Spinal cord (tissue), 10 donors: Measurements from ENCODE around the gene ANXA2. TPM values are rescaled to one million over a fixed set of nuclear protein-coding genes. Genes with fewer than 3 reads are reported as not detected.
"Not testable (repeated sequence)": the region's sequence is repeated elsewhere in the genome, so short reads cannot be mapped to it uniquely, and the experiment has no call there.

Experiments used
- DNase-seq, 6 donors: peaks; one replicate each; pipeline versions ENCODE4 v3.0.0 to v3.0.0-alpha.2; 2013 to 2015; ENCODE audit warnings: low spot score in 6 of 6, low read depth in 4 of 6
- H3K27ac ChIP-seq: one replicate; pipeline ENCODE4 v1.5.1; 2013; ENCODE audit warnings: low read depth, low read length, control low read depth
- H3K27me3 ChIP-seq: one replicate; pipeline ENCODE4 v1.6.1; 2013; ENCODE audit warnings: low read length; ENCODE audit not compliant: control insufficient read depth, insufficient read depth
- H3K36me3 ChIP-seq: one replicate; pipeline ENCODE4 v1.6.1; 2013; ENCODE audit warnings: low read length; ENCODE audit not compliant: control insufficient read depth, insufficient read depth
- H3K4me1 ChIP-seq: one replicate; pipeline ENCODE4 v1.6.1; 2013; ENCODE audit warnings: low read length; ENCODE audit not compliant: control insufficient read depth, insufficient read depth
- H3K4me3 ChIP-seq: one replicate; pipeline ENCODE4 v1.5.1; 2013; ENCODE audit warnings: low read depth, low read length, control low read depth
- H3K9me3 ChIP-seq: one replicate; pipeline ENCODE4 v1.6.1; 2013; ENCODE audit warnings: low read length; ENCODE audit not compliant: control insufficient read depth, insufficient read depth
- WGBS: methylation state at CpG from one replicate; pipeline ENCODE4 v1.1.5; 2013; ENCODE audit warnings: missing lambda C conversion rate; ENCODE audit not compliant: insufficient coverage; 5-methylcytosine and 5-hydroxymethylcytosine counted together
- polyA plus RNA-seq, 2 donors: library from polyadenylated mRNA; unstranded; fragments of 120-200 nt; gene quantifications; one replicate each; pipeline ENCODE4 v1.2.1, GENCODE V29; 2013; ENCODE audit not compliant: insufficient read length in 2 of 2
- total RNA-seq, 2 donors: library from RNA; depleted of rRNA in 1 of 2; stranded (reverse); fragments of 120-200 nt in 1 of 2; fragments of >200 nt in 1 of 2; gene quantifications; one replicate each; pipeline versions ENCODE4 v1.2.3 to v1.2.4, GENCODE V29; 2013 to 2014
- donor health status: healthy.

ANXA2 gene
- total and polyA plus RNA-seq, 4 donors, result 119 to 1,008 (median 412) TPM

DNA sequence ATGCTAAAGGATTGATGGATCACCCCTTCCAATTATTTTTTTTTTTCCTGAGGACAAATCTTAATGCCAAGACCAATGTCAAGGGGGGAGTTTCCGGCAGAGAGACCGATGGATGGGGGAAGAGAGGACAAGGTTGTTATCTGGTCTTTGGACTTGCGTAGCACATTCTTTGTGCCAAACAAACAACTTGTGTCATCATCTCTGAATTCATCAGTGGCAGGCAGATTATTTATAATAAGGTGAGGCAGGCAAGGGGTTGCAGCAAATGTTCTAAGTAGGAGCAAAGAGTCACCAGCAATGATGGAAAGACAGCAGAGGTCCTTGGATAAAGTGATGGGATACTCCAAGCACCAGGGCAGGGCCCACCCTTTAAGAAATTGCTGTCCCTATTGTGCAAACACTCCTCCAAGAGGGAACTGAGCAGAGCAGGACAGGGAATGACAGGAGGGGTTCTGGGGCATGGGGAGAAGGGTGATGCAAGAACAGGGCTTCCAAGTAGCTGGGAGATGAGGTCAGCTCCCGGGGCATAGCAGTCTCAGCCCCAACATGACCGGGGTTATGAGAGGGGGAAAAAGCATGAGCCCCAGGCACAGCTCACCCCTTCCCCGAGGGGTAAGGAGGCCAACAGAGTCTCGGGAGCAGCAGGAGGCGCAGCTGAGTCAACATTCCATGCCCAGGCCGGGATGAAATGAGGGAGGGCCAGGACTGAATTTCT, 57.4 kb downstream of the ANXA2 start:
- no peaks in the 10 kb centered on the region for H3K27me3 ChIP-seq
- H3K4me1 ChIP-seq, result peaks cover 8% of the 10 kb centered on the region
- no peaks in the 10 kb centered on the region for H3K9me3 ChIP-seq
- WGBS, result 81% methylated on average over 2 of the region's 9 CpGs
- H3K4me3 ChIP-seq, result no peak overlapping the region
- H3K36me3 ChIP-seq, result no peaks in the 10 kb centered on the region
- H3K27ac ChIP-seq, result no peak overlapping the region
- no peak for DNase-seq

DNA sequence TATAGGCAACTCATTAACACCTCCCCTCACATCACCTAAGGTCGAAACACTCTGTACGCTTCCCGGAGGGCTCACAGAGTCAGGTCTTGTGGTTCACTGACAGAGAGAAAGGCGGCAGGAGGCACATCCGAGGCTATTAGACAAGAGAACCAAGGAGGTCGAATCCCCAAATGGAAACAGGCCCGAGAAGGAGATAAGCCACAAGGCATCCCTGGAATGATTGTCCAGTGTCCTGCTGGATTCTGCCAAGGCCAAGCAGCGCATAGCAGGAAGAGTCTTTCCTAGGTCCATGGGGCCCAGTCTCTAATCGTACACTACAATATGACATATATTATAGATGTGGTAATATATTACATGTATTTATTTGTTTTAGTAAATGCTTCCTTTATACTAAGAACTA, 58.5 kb downstream of the ANXA2 start:
- WGBS, result 83% methylated on average over 6 of the region's 9 CpGs

DNA sequence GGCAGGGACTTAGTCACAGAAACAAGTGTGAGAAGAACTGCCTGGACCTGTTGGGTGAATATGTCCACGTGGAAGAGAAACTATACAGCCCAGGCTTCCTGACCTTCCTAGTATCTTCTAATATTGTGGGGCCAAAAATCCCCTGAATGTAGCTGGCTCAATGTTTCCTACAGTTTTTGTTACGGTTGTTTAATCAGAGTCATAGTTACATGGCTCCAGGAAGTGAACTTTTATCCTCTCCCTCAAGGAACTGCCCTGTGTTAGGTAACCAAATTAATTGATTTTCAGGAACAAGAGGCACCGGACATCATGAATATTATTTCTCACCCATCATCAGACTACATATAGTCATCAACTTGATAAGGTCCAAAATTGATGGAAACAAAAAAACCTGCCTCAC, 59.0 kb downstream of the ANXA2 start:
- H3K27ac ChIP-seq, result no peak overlapping the region
- H3K4me1 ChIP-seq, result peaks cover 7% of the 10 kb centered on the region
- no peak overlapping the region for H3K4me3 ChIP-seq
- H3K9me3 ChIP-seq, result no peaks in the 10 kb centered on the region
- H3K27me3 ChIP-seq, result no peaks in the 10 kb centered on the region
- 100% methylated on average over 1 of the region's 3 CpGs for WGBS
- DNase-seq, result no peak
- no peaks in the 10 kb centered on the region for H3K36me3 ChIP-seq

More for the DNA sequence above, 58.5 kb downstream of the ANXA2 start:
- no peak for DNase-seq
- H3K4me3 ChIP-seq, result no peak overlapping the region
- no peaks in the 10 kb centered on the region for H3K9me3 ChIP-seq
- H3K4me1 ChIP-seq, result peaks cover 8% of the 10 kb centered on the region
- no peaks in the 10 kb centered on the region for H3K36me3 ChIP-seq
- no peak overlapping the region for H3K27ac ChIP-seq
- H3K27me3 ChIP-seq, result no peaks in the 10 kb centered on the region

DNA sequence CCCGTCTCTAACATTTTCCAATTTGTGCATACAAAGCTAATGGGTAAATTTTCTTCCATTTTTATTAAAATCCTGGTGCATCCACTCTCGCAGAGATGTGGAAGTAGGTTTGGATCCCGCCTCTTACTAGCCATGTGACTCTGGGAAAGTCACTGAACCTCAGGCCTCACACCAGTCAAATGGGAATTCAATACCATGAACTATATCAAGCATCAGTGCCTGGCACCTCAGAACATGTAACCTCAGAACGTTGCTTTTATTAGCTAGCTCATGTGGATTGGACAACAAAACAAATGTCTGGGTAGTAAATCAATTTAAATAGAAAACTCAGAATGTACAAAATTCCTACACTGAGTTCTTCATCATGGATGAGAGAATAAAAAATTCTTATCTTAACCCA, 60.7 kb downstream of the ANXA2 start:
- H3K27me3 ChIP-seq, result no peaks in the 10 kb centered on the region
- no peak overlapping the region for H3K4me3 ChIP-seq
- no peak overlapping the region for H3K27ac ChIP-seq
- peaks cover 2% of the 10 kb centered on the region for H3K9me3 ChIP-seq
- DNase-seq, result no peak
- H3K4me1 ChIP-seq, result peaks cover 3% of the 10 kb centered on the region
- no peaks in the 10 kb centered on the region for H3K36me3 ChIP-seq
- WGBS, result no CpG with 5 or more reads among the region's 4 CpGs

DNA sequence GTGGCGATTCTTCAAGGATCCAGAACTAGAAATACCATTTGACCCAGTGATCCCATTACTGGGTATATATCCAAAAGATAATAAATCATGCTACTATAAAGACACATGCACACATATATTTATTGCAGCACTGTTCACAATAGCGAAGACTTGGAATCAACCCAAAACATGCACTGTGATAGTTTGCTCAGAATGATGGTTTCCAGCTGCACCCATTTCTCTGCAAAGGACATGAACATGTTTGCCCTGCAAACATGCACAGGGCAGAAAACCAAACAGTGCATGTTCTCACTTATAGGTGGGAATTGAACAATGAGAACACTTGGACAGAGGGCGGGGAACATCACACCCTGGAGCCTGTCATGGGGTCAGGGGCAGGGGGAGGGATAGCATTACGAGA, 62.5 kb downstream of the ANXA2 start:
- WGBS, result 93% methylated on average over 3 of the region's 4 CpGs
- not testable (repeated sequence) for H3K27me3 ChIP-seq, H3K4me1 ChIP-seq, H3K27ac ChIP-seq, H3K9me3 ChIP-seq, DNase-seq, H3K36me3 ChIP-seq, H3K4me3 ChIP-seq

DNA sequence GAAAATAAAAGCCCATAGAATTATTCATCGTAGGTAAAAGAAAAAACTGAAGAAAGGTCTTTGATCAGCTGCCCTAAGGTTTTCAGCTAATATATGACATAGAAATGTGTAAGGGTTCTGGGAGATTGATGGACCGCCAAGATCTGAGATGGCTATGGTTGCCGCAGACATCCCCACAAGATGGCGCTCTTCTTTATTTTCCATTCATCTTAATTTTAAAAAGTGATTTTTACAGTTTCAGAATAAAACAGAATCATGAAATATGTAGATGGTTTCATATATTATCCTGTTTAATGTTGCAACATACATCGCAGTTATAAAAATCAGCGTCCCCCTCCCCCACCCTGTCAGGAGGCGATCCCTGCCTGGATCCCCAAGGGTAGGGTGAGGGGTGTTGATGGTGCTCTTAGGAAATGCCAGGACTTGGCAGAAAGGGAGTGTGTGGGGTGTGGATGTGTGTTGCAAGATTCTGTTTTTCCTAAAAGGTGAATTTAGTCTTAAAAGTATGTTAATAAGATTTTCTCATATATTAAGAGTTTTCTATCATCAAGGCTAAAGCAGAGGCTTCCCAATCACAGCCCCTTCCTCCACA, 68.8 kb downstream of the ANXA2 start:
- H3K27me3 ChIP-seq, result peaks cover 18% of the 10 kb centered on the region
- peak in 2 of 6 donors; percentile 18 to 19 for DNase-seq

DNA sequence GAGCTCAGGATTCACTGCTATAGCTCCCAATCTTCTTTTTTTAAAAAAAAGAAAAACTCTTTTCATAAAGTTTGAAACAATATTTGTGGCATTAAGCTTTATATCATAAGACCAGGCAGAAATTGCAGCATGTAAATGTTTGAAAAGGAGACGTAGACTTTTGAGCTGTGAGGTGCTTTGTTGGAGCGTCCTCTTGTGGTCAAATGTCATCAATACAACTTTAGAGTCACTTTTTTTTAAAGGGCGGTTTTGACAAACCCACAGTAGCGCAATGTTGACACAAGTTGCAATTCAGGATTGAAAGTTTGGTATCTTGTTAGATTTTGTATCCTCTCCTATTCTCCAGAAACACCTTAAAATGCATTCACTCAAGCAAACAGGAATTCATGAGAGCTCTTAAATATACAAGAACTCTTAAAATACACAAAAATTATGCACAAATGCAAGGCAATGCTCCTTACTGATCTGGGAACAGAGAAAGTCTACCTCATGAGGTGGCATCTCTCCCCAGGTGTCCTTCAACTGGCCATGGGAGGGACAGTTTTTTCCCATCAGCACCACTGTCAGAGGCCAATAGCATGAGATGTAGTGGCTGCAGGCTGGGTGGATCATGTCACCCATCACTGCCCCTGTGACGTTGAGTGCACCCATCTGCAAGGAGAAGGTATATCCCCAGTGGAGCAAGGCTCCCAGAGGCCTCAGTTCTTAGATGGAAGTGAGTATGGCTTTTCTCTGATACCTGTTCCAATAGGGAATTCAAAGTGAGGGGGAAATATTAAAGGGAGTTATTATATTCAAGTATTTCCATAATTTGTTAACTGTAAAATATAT, 70.7 kb downstream of the ANXA2 start:
- Histone ChIP-seq H3K27me3 (peaks cover 22% of the 10 kb centered on the region), H3K4me1 (peaks cover 4% of the 10 kb centered on the region), H3K36me3 (no peaks in the 10 kb centered on the region), H3K4me3 (no peak overlapping the region), H3K27ac (no peak overlapping the region), H3K9me3 (no peaks in the 10 kb centered on the region)
- WGBS, result 100% methylated on average over 1 of the region's 5 CpGs
- peak in 5 of 6 donors; percentile 59 to 94 (median 75) for DNase-seq

More for the DNA sequence above, 68.8 kb downstream of the ANXA2 start:
- no peak overlapping the region for H3K27ac ChIP-seq
- H3K9me3 ChIP-seq, result peaks cover 2% of the 10 kb centered on the region
- H3K4me3 ChIP-seq, result no peak overlapping the region
- WGBS, result no CpG with 5 or more reads among the region's 7 CpGs
- H3K4me1 ChIP-seq, result peaks cover 4% of the 10 kb centered on the region
- H3K36me3 ChIP-seq, result no peaks in the 10 kb centered on the region

DNA sequence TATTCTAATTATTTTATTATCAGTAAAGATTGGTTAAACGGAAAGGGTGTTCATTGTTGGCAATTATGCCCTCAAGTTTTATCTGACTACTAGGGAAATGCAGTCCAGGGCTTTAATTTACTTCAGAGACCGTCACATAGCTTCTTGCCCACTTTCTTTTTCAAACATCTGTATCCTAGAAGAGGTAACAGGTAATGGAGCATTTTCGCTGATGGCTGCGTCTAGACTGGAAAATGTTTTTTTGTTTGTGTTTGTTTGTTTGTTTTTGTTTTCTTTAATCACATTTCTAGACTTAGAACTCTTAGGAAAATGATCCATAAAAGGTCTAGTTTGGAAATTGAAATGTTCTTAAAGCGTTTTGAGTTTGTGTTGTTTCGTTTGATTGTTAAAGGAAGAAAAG, 71.4 kb downstream of the ANXA2 start:
- peak in 1 of 6 donors; percentile 5 for DNase-seq
- WGBS, result no CpG with 5 or more reads among the region's 6 CpGs
- no peaks in the 10 kb centered on the region for H3K36me3 ChIP-seq
- no peak overlapping the region for H3K27ac ChIP-seq
- H3K9me3 ChIP-seq, result no peaks in the 10 kb centered on the region
- H3K4me3 ChIP-seq, result no peak overlapping the region
- peaks cover 22% of the 10 kb centered on the region for H3K27me3 ChIP-seq
- H3K4me1 ChIP-seq, result peaks cover 4% of the 10 kb centered on the region

DNA sequence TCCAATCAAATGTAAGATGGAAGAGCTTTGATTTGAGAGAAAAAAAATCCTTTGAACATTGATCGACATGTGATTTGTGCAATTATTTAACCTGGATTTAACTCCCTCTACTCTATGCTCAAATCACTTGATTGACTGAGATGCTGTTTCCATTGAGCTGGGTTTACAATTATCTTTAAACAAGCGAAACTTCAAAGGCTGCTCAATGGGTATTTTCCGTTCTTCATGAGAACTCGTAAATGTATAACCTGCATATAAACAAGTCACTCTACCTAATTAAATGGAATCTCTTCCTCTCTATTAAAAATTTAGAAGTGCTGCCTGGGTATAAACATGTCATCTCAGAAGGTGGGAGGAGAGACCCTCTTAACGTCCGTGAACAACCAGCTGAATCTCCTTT, 71.9 kb downstream of the ANXA2 start:
- no CpG with 5 or more reads among the region's 6 CpGs for WGBS

More for the DNA sequence above, 71.9 kb downstream of the ANXA2 start:
- DNase-seq, result peak in 2 of 6 donors; percentile 11 to 17
- Histone ChIP-seq H3K9me3 (no peaks in the 10 kb centered on the region), H3K27ac (no peak overlapping the region), H3K36me3 (no peaks in the 10 kb centered on the region), H3K27me3 (peaks cover 22% of the 10 kb centered on the region), H3K4me1 (peaks cover 4% of the 10 kb centered on the region), H3K4me3 (no peak overlapping the region)
